PC-3 (cell line): ENCODE results near the gene ARID4A.
"Not testable (repeated sequence)": the region's sequence is repeated elsewhere in the genome, so short reads cannot be mapped to it uniquely, and the experiment has no call there.

Experiments used
- CTCF ChIP-seq: fragments of 300-600 bp; sonication (generic); conservative IDR thresholded peaks from 2 replicates; pipeline ENCODE4 v1.5.1; 2017; ENCODE audit warnings: antibody characterized with exemption, low read depth, mild to moderate bottlenecking, low read length
- EZH2phosphoT487 ChIP-seq: fragments of 300-600 bp; sonication (generic); IDR thresholded peaks from 2 replicates; pipeline ENCODE4 v1.6.1; 2018; ENCODE audit warnings: mild to moderate bottlenecking, antibody characterized with exemption, low read length, borderline replicate concordance

- TF ChIP-seq CTCF, EZH2phosphoT487: not testable (repeated sequence)
Measured at GRCh38 chr14:58262005-58262404, 36.4 kb upstream of the ARID4A start.
